HG03558 (cell line): ENCODE data around the gene ARHGAP8.
"Not testable (repeated sequence)": the region's sequence is repeated elsewhere in the genome, so short reads cannot be mapped to it uniquely, and the experiment has no call there.

Experiments
- ATAC-seq: cut with Tn5 transposase; IDR thresholded peaks from one replicate; pipeline ENCODE4 v1.9.1; 2021; ENCODE audit warnings: moderate number of reproducible peaks; ENCODE audit not compliant: unreplicated experiment; ENCODE audit errors: extremely low read depth

Gene ARHGAP8

DNA sequence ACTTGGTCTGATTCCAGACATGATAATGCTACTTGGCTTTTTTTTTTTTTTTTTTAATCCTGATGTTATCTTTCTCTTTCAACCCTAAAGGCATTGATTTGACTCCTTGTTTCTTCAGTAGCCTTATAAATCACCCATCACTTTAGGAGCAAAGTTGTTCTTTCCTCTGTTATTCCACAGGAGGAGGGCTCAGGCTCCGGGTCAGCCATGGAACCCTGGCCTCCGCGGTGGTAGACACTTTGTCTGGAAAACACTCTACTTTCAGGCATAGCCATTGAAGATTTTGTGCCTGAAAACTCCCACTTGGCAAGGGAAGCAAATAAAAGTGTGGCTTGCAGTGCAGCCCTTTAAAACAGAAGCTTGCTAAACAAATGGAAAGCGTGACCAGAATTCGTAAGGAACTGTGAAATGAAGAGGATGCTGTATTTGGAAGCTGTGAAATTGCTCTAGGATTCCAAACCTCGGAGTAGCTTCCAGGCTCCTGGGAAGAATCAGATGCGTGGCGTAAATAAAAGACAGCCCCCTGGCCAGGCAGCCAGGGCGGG, 44.9 kb downstream of the ARHGAP8 start:
- no peak for ATAC-seq

DNA sequence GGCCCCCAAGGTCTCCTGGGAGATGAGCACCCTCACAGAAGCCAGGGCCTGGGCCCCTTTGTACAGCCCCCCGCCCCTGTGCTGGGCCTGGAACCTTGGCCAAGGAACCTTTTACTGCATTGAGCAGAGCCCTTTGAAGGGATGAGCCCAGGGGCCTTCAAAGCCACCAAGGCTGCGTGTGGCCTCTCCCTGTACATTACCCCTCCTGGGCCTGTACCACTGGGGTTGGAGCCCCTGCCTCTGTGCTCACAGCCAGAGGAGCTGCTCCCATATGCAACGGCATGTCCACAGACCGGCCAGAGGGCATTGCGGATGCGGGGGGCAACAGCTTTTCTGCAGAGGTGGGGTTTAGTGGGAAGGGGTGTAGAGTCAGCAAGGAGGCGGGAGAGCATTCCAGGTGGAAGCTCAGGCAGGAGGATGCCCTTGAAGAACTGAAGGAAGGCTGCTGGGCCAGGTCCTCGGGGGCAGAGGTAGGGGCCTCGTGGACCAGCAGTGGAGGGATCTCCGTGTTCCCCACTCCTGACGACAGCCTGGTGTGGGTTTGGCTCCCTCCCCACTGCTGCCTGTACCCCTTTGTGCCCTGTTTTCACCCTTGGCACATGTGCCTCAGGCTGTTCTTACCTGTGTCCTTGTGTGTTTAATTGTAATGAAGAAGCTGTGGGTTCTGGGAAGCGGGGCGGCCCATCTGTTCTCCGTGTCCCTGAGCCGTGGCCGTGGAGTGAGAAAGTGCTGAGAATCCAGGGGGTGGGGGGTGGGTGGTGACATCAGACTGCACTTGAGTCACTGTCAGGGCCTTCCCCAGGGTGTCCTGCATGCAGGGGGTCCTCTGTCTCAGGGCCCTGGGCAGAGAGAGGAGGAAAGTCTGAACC, 46.9 kb downstream of the ARHGAP8 start:
- ATAC-seq: no peak

GRCh38 chr22:44799946-44800634, 47.7 kb downstream of the ARHGAP8 start:
- not testable (repeated sequence) for ATAC-seq

- ATAC-seq: no peak
These were observed 49.1 kb downstream of the ARHGAP8 start for GRCh38 chr22:44801476-44801875.

DNA sequence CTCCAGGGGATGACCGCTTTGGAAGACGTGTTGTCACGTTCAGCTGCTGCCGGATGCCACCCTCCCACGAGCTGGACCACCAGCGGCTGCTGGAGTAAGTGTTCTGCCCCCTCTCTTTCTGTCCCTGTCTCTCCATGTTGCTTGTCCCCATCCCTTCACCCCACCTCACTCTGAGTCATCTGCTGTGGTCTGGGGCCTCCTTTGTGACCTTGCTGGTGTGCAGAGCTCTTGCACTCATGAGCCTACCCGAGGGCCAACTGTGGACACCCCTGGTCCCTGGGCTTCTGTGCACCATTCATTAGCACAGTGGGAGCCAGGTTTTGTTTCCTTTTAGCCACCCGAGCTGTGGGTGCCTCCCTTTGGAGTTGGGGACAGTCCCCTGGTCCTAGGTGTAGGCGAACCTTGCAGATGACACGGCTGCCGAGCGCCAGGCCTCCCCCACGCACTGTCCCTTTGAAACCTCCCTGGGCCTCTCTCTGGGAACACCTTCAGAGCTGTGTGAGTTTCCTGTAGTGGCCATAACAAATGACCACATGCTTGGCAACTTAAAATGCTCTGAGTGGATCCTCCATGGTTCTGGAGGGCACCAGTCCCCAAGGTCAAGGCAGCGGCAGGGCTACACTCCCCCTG, 49.8 kb downstream of the ARHGAP8 start:
- no peak for ATAC-seq

DNA sequence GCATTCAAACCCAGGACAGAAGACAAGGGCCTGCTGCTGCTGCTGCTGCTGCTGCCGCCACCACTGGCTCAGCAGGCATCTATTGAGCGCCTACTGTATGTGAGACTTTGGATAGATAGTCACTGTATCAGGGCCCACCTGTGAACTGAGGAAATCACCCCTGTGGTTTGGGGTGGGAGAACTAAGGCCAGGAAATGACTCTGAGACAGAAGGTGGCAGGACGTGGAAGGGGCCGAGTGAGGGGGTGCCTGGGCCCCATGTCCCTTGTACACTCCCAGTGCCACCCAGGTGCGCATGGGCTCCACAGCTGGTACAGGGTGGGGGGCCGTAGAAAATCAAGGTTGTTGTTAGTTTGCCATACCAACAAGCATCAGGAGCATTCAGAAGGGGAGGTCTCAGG, 50.6 kb downstream of the ARHGAP8 start:
- no peak for ATAC-seq

DNA sequence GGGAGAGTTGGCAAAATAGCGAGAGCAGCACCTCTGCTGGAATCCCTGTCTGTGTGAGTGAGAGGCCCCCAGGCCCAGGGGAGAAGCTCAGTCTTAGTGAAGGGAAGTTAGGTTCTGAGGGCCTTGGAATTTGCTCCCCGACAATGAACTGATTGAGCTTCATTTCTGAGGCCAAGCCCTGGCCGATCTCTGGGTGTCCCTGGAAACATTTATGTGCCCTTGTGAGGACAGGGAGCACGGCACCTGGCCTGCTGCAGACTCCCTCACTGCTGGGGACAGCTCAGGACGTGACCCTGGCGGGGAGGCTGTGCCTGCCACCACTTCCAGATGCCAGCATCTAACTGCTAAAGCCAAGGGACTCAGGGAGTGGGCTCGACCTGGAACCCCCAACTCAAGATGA, 52.0 kb downstream of the ARHGAP8 start:
- no peak for ATAC-seq

DNA sequence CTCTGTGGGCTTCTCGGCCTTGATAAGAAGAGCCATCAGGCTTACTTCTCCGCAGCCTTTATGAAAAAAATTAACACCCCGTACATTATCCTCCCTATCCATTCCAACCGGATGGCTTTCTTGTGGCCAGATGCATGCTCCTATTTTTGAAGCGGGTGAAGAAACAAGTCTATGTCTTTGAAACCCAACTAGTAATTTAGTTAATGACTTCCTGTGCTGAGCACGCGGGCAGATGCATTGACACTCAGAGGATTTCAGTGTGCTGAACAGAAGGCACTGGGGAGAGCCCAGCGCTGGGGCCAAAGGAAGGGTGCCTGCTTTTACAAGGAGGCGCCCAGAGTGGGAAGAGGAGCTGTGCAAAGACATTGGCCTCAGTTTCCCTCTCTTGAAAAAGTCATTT, 53.3 kb downstream of the ARHGAP8 start:
- ATAC-seq: no peak

- no peak for ATAC-seq
These were observed 54.9 kb downstream of the ARHGAP8 start for GRCh38 chr22:44807232-44807631.

DNA sequence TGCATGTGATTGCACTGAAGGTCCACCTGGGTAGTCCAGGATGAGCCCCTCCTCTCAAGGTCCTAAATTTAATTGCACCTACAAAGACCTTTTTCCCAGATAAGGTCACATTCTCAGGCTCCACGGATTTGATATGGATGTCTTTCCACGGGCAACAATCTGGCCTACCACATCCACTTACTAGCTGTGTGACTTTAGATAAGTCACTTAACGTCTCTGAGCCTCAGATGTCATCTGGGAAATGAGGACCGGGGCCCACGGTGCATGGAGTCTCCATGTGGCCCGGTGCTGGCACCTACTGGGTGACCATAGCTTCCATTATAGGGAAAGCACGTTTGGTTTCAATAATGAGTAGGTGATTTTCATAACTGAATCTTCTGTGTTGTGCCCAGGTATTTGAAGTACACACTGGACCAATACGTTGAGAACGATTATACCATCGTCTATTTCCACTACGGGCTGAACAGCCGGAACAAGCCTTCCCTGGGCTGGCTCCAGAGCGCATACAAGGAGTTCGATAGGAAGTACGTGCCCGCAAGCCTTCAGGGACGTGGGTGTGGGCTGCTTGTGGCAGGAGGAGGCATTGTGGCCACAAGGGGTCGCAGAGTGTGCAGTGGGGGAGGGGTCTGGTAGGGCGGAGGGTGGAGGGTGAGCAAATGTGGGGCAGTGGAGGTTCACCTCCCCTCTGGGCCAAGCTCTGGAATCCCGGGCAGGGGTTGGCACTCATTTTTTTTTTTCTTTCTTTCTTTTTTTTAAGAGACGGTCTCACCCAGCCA, 55.7 kb downstream of the ARHGAP8 start:
- no peak for ATAC-seq

DNA sequence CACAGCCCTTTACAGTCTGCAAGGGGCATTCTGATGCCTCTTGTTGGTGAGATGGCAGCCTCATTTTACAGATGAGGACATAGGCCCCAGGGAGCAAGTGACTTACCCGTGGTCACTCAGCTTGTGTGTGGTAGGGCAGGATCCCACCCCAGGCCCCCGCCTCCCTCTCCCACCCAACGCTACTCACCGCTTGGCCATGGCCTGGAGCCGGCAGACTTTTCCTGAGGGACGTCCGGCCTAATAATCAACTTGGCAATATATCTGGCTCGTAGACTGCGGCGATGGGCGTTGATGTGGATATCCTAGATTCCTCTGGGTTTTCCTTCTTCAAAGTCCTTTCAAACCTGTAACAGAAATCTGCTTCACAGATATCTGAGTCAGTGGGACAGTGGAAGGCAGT, 57.1 kb downstream of the ARHGAP8 start:
- ATAC-seq: no peak

DNA sequence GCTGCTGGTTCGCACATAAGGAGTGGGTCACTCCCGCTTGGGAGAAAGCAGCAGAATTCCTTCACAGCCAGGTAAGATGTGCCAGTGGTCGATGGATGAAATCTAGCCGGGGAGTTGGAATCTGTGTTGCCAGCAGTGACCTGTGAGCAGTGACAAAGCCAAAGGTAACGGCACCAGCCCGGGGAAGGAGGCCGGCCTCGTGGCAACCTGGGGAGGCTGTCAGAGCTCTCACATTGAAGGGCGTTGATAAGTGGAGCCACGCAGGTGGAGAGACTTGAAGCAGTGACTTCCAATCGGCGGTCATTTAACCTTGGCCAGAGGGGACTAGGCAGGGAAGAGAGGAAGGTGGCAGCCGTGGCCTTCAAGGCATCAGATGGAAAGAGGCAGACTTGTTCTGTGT, 58.8 kb downstream of the ARHGAP8 start:
- ATAC-seq: no peak

GRCh38 chr22:44813416-44813815, 61.0 kb downstream of the ARHGAP8 start:
- ATAC-seq: no peak

DNA sequence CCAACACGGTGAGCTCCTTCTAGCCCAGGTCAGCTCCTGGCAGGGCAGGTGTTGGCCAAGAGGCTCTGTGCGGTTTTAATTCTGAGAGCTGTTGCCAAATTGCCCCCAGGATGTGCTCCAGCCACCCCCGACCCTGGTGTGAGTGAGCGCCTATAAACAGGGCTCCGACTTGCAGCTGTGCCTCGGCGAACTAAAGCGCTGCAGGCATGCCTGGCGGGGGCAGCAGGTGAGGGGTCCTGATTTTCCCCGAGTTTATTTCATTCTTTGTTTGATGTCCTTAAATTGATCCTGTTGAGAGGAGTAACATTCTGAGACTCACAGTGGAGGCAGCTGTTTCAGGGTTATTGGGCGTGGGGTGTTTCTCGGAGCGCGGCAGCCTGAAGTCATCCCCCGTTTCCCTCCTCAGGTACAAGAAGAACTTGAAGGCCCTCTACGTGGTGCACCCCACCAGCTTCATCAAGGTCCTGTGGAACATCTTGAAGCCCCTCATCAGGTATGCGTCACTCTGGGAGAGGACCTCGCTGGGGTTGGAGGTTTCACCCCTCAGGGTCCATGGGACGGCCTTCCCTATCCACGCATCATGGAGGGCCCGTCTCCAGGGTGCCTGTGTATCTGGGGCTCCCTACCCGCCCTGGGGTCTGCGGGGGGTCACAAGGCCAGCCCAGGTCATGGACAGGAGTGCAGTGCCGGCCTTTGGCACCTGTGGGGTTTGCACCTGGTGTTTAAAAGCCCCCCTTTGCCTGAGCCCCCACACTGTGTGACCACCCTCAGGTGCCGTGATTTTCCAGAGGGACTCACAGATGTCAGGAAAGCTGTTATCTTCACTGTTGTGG, 62.1 kb downstream of the ARHGAP8 start:
- ATAC-seq: no peak

DNA sequence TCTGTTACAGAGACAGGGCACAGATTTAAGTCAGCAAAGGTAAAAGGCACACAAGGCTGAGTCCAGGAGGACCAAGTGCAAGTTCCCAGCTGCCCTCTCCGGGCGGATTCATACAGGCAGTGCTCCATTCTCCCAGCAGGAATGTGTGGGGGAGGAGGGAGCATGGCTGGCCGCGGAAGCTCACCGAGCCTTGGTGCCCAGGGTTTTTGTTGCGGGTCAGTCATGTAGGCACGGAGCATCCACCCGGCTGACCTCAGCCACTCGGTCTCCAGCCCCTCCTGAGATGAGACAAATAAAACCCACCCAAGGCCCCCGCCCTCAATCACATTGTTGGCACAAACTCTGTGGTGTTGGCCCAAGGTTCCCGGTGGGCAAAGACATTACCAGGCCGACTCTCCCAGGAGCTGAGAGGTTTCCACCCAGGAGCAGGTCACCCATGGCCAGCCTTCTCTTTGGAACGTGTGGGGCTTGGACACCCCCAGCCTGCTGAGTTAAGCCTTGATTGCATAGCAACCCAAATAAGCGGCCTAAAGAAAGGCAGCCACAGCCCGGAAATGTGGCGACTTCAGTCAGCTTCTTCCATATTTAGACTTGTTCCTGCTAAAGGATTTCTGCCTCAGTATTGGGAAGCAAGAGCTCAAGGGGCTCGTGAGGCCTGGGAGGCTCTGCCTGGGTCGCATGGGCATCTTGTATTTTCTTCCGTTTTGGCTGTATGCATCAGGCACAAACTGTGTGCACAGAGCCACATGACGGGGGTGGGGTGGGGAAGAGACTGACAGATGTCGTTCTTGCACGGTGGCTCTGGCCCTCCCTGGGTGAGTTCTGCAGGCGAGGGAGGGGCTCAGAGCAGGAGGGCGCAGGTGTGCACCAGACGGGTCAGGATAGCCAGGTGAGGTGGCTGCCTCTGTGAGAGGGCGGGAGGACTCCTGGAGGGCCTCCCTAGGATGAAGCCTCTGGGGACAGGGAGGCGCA, 63.0 kb downstream of the ARHGAP8 start:
- no peak for ATAC-seq

GRCh38 chr22:44816141-44816540, 63.8 kb downstream of the ARHGAP8 start:
- no peak for ATAC-seq

- no peak for ATAC-seq
These were observed 66.4 kb downstream of the ARHGAP8 start for GRCh38 chr22:44818727-44819126.

- no peak for ATAC-seq
These were observed 67.7 kb downstream of the ARHGAP8 start for GRCh38 chr22:44819966-44820631.
